Measurements from ENCODE around the gene LRMDA.

GRCh38 chr10:76429368-76430060 is 998.1 kb downstream of the LRMDA start:
- TF ChIP-seq POLR2A (IDR thresholded peaks at IDR 0.05) (no peak), CTCF (IDR thresholded peaks at IDR 0.05) (no peak)
